ENCODE data around the gene TMEM267.

- no peak for TF ChIP-seq EZH2 (IDR thresholded peaks at IDR 0.05)
- TF ChIP-seq POLR2AphosphoS5 (IDR thresholded peaks at IDR 0.05; ENCODE audit: borderline replicate concordance, low read depth, low read length), result no peak
Measured at GRCh38 chr5:43433382-43433781, 50.3 kb downstream of the TMEM267 start.
